K562 (cell line): ENCODE results near the gene ANKRD34A. TPM values are rescaled to one million over a fixed set of nuclear protein-coding genes. Genes with fewer than 3 reads are reported as not detected.

Source experiments
- BACH1 ChIP-seq: fragments of 200-800 bp; sonication (Bioruptor generic); IDR thresholded peaks from 2 replicates; pipeline ENCODE4 v1.6.1; 2016; ENCODE audit warnings: missing genetic modification characterization, missing compliant biosample characterization
- CEBPB ChIP-seq: fragments of 450-650 bp; IDR thresholded peaks from 2 replicates; pipeline ENCODE4 v1.6.1; 2016; ENCODE audit warnings: missing genetic modification characterization, missing compliant biosample characterization
- CHD2 ChIP-seq: IDR thresholded peaks from 2 replicates; pipeline ENCODE4 v1.6.1; 2011; ENCODE audit warnings: low read depth, low read length
- DNMT1 ChIP-seq: fragments of 450-650 bp; IDR thresholded peaks from 2 replicates; pipeline ENCODE4 v1.6.1; 2016; ENCODE audit warnings: antibody characterized with exemption, mild to moderate bottlenecking
- GABPB2 ChIP-seq: fragments of 250-450 bp; sonication (Bioruptor Pico); conservative IDR thresholded peaks from 2 replicates; pipeline ENCODE4 v1.5.1; 2021; ENCODE audit warnings: mild to moderate bottlenecking
- GATAD2B ChIP-seq: fragments of 450-650 bp; IDR thresholded peaks from 2 replicates; pipeline ENCODE4 v1.6.1; 2017; ENCODE audit warnings: mild to moderate bottlenecking, borderline replicate concordance
- PBX2 ChIP-seq, 2 experiments: IDR thresholded peaks in 1 of 2; conservative IDR thresholded peaks in 1 of 2; 2 replicates each; pipeline ENCODE4 v1.6.1; 2016; ENCODE audit warnings: low read depth in 2 of 2, mild to moderate bottlenecking in 1 of 2, missing compliant biosample characterization in 1 of 2, missing genetic modification characterization in 1 of 2, moderate library complexity in 1 of 2
- RBM14 ChIP-seq: fragments of 200-400 bp; formaldehyde crosslinking; IDR thresholded peaks from 2 replicates; pipeline ENCODE4 v1.6.1; 2018; ENCODE audit warnings: low read depth, mild to moderate bottlenecking, low read length, moderate library complexity, borderline replicate concordance; ENCODE audit not compliant: insufficient read depth
- STAG1 ChIP-seq: sonication (generic); formaldehyde crosslinking; IDR thresholded peaks from 2 replicates; pipeline ENCODE4 v1.5.0; 2020; ENCODE audit warnings: missing genetic modification reagents, borderline replicate concordance
- TBL1XR1 ChIP-seq, 2 experiments: IDR thresholded peaks; 2 replicates each; pipeline ENCODE4 v1.6.1; 2012; ENCODE audit warnings: improper control_type of control experiment in 2 of 2, low read length in 2 of 2, mild to moderate bottlenecking in 1 of 2
- TEAD1 ChIP-seq, 2 experiments: fragments of 450-650 bp in 1 of 2; sonication (generic) in 1 of 2; formaldehyde crosslinking; IDR thresholded peaks; 2 replicates each; pipeline versions ENCODE4 v1.4.0 to v1.8.0; 2020 to 2022; ENCODE audit warnings: mild to moderate bottlenecking in 2 of 2, missing genetic modification reagents in 1 of 2
- TSHZ1 ChIP-seq: fragments of 250-450 bp; sonication (Bioruptor Pico); IDR thresholded peaks from 2 replicates; pipeline ENCODE4 v1.4.0; 2020; ENCODE audit warnings: mild to moderate bottlenecking, moderate library complexity
- WHSC1 ChIP-seq: IDR thresholded peaks from one replicate; pipeline ENCODE4 v1.6.1; 2012; ENCODE audit warnings: low read length, control low read depth, inconsistent platforms
- ZBED1 ChIP-seq: IDR thresholded peaks from 2 replicates; pipeline ENCODE4 v1.6.1; 2014
- ZKSCAN3 ChIP-seq: fragments of 250-450 bp; sonication (Bioruptor Pico); IDR thresholded peaks from 2 replicates; pipeline ENCODE4 v1.4.0; 2020
- ZNF121 ChIP-seq: sonication (generic); formaldehyde crosslinking; conservative IDR thresholded peaks from 2 replicates; pipeline ENCODE4 v1.8.0; 2022; ENCODE audit warnings: missing genetic modification reagents
- ZNF282 ChIP-seq: sonication (generic); formaldehyde crosslinking; IDR thresholded peaks from 2 replicates; pipeline ENCODE4 v1.8.1; 2023; ENCODE audit warnings: missing genetic modification reagents
- ZSCAN32 ChIP-seq: fragments of 450-650 bp; formaldehyde crosslinking; IDR thresholded peaks from 2 replicates; pipeline ENCODE4 v1.4.0; 2020; ENCODE audit warnings: mild to moderate bottlenecking, moderate library complexity
- polyA plus RNA-seq, 8 experiments: library from polyadenylated mRNA; depleted of rRNA in 4 of 8; stranded (reverse) in 5 of 8; unstranded in 3 of 8; fragments of >200 nt; fragmentation: Nextera tagmentation in 2 of 8; fragmentation: Illumina TruSeq in 1 of 8; extraction: Ambion mirVana in 2 of 8; extraction: Trizol in 1 of 8; gene quantifications; 2 replicates each; pipeline versions ENCODE4 v1.2.1 to v1.2.3, GENCODE V29; 2011 to 2014; ENCODE audit warnings: inconsistent platforms in 1 of 8, missing spikeins in 1 of 8
- total RNA-seq, 7 experiments: library from RNA; depleted of rRNA in 6 of 7; stranded (reverse); fragments of >200 nt in 6 of 7; fragmentation: Illumina TruSeq in 2 of 7; extraction: Trizol in 2 of 7; gene quantifications; 2 replicates each; pipeline versions ENCODE4 v1.2.1 to v1.2.3, GENCODE V29; 2011 to 2021; ENCODE audit warnings: low replicate concordance in 1 of 7

The ANKRD34A gene
- total and polyA plus RNA-seq, 9 of the 15 experiments (the other 6 are each of a cell fraction or from before 2014, with no cell fraction given) = 0.06 to 1.6 (median 0.43) TPM

GRCh38 chr1:145990249-145990855 lies 26.0 kb upstream of the ANKRD34A start (continued):
- TF ChIP-seq PBX2 (CRISPR knock-in tag; IDR thresholded peaks at IDR 0.05; ENCODE audit: low read depth) = no peak
- TF ChIP-seq PBX2 (tag; conservative IDR thresholded peaks at IDR 0.05; ENCODE audit: low read depth) = no peak
- no peak for TF ChIP-seq ZKSCAN3 (CRISPR knock-in tag)
- no peak for TF ChIP-seq CHD2
- TF ChIP-seq BACH1 = no peak
- TF ChIP-seq ZNF282 (CRISPR knock-in tag) = no peak
- no peak for TF ChIP-seq TSHZ1
- 0 out of 2 replicates have a peak, but pooled peaks have one; percentile 18 for TF ChIP-seq CEBPB (tag)
- no peak for TF ChIP-seq GATAD2B
- TF ChIP-seq WHSC1 = no peak
- no peak for TF ChIP-seq TBL1XR1 (IDR thresholded peaks at IDR 0.05; ENCODE audit: low read length in 2 of 2)
- TF ChIP-seq ZSCAN32 (CRISPR knock-in tag) = peak; percentile 7; the same call in 1 of the 2 replicates
- TF ChIP-seq GABPB2 (CRISPR knock-in tag) = peak; percentile 77
- no peak for TF ChIP-seq RBM14
- no peak for TF ChIP-seq ZNF121 (CRISPR knock-in tag)
- TF ChIP-seq TEAD1 (CRISPR knock-in tag; IDR thresholded peaks at IDR 0.05) = no peak
- TF ChIP-seq STAG1 = no peak
- TF ChIP-seq DNMT1 = no peak
- 0 out of 2 replicates have a peak, but pooled peaks have one; percentile 5 for TF ChIP-seq ZBED1
